GM18909 (cell line): ENCODE data around the gene SLC9A9.
"Not testable (repeated sequence)": the region's sequence is repeated elsewhere in the genome, so short reads cannot be mapped to it uniquely, and the experiment has no call there.

ENCODE experiments used
- ATAC-seq: cut with Tn5 transposase; IDR thresholded peaks from one replicate; pipeline ENCODE4 v1.9.1; 2021; ENCODE audit warnings: mild to moderate bottlenecking; ENCODE audit not compliant: unreplicated experiment, poor library complexity

SLC9A9 gene

DNA sequence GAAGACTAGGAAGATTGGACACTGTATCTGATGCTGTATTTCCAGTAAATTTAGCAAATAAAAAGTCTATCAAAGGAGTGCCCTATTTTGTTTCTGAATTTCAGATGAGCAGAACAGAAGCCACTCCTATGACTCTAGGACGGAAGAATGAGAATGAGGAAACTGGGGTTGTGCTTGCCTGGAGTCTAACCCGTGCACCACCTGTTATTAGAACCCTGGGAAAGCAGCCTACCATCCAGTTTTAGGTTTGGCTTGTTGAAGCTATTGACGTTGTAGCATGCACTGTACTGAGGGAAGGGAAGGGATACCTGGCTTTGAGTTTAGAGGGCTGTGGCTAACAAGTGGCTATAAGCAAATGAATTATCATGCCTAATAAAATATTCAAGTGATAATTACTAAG lies 318.5 kb downstream of the SLC9A9 start:
- no peak for ATAC-seq

DNA sequence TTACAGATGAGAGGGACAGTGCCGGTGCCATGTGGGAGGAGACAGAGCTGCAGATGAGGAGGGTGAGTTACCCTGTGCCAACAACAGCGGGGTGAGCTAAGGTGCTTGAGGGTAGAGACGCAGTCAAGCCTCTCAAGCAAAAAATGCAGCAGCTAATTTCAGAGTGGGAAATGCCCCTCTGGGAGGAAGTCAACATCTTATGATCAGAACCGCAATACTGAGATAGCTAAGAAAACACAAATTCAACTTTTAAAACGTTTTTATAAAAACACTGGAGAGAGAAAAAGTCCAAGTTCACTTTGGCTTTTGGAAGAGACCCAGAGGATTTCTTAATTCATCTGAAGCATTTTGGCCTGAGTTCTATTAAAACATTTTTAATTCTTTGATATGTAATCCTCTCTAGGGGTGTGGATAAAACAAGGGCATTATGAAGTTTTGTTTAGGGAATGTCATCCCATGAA lies 319.2 kb downstream of the SLC9A9 start:
- peak; percentile 86 for ATAC-seq

DNA sequence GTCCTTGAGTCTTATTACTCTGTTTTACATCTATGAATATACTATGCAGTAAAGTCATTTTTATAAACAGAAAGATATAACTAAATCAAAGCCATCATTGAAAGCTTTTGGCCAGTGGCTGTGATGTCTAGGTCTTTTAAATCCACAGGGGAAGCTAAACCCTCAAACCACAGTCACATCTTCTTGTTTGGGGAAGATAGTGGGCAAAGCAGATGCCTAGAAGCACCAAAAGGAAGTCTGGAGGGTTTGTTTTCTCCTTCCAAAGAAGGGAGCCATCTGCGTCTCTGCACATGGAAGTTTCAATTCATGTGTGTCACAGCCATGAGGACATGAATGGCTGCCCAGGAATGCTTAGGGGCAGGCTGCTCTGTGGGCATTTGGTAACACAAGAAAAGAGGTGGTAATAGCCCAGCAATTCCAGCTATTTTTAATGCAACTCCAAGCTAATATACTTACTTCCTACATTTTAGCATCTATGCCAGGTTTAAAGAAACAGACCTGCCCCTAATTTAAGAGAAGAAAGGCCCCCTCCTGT lies 322.2 kb downstream of the SLC9A9 start:
- ATAC-seq: no peak

- no peak for ATAC-seq
Measured at GRCh38 chr3:143525408-143525807, 322.9 kb downstream of the SLC9A9 start.

- ATAC-seq: no peak
Measured at GRCh38 chr3:143521803-143522202, 326.5 kb downstream of the SLC9A9 start.

DNA sequence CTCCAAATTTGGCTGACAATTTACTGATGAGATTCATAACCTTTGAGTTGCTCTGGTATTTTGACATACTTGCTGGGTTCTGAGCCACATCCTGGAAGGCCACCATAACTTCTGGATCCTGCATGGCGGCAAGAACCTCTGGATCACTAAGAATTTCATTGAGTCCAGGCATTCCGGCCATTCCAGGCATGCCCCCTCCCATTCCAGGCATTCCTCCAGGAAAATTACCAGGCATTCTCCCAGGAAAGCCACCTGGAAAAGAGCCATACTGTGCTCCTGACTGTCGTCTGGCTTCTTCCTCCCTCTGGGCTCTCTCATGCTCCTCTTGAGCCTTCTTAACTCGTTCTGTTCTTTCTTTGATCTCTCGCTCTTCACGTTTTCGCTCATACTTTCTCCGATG lies 331.1 kb downstream of the SLC9A9 start:
- ATAC-seq: not testable (repeated sequence)

DNA sequence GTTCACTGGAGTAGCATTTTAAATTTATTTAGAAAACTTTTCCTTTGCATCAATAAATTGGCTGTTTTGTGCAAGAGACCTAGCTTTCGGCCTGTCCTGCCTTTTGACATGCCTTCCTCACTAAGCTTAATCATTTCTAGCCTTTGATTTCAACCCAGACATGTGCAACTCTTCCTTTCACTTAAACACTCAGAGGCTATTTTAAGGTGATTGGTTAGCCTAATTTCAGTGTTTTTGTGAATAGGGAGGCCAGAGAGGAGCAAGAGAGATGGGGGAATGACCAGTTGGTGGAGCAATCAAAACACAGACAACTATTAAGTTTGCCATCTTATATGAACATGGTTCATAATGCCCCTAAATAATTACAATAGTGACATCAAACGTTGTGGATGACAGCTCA lies 333.4 kb downstream of the SLC9A9 start:
- ATAC-seq: peak; percentile 58

- ATAC-seq: no peak
Measured at GRCh38 chr3:143514109-143514508, 334.2 kb downstream of the SLC9A9 start.

GRCh38 chr3:143511174-143511879 lies 336.9 kb downstream of the SLC9A9 start:
- no peak for ATAC-seq

DNA sequence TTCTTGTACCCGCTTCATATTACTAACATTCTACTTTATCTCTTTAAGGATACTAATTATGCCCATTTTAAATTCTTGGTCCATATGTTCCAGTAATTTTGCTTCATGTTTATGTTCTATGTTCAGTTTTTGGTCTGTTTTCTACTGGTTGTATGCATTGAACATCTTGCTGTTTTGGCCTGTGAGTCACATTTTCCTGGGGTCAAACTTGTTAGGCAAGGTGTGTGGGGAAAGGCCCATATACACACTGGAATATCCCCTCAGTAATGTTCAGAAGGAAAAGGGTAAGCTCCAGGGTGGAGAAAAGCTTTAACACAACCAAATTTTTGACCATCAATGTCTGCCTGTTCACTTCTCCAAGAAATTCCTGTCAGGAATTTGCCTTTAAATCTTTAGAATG lies 337.7 kb downstream of the SLC9A9 start:
- ATAC-seq: no peak

GRCh38 chr3:143507735-143508580 lies 340.3 kb downstream of the SLC9A9 start:
- no peak for ATAC-seq

GRCh38 chr3:143506190-143506589 lies 342.1 kb downstream of the SLC9A9 start:
- no peak for ATAC-seq

DNA sequence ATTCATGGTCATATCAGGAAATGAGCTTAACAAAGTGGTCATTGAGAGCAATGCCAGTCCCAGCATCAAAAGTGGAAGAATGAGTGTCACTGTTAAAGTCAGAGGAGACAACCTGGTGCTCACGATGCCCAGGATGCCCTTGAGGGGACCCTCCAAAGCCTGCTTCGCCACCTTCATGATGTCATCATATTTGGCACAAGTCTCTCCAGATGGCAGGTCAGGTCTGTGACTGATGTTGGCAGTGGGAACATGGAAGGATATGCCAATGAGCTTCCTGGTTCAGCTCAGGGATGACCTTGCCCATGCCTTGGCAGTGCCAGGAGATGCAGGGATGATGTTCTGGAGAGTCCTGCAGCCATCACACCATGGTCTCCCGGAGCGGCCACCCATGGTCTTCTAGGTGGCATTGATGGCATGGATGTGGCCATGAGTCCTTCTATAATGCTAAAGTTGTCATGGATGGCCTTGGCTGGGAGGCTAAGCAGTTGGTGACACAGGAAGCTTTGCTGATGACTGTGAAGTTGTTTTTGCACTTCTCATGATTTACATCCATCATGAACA lies 344.9 kb downstream of the SLC9A9 start:
- no peak for ATAC-seq

- ATAC-seq: no peak
Measured at GRCh38 chr3:143502081-143502480, 346.2 kb downstream of the SLC9A9 start.

GRCh38 chr3:143497382-143497781 lies 350.9 kb downstream of the SLC9A9 start:
- no peak for ATAC-seq

GRCh38 chr3:143496191-143496590 lies 352.1 kb downstream of the SLC9A9 start:
- no peak for ATAC-seq

- ATAC-seq: no peak
Measured at GRCh38 chr3:143495527-143495926, 352.7 kb downstream of the SLC9A9 start.

DNA sequence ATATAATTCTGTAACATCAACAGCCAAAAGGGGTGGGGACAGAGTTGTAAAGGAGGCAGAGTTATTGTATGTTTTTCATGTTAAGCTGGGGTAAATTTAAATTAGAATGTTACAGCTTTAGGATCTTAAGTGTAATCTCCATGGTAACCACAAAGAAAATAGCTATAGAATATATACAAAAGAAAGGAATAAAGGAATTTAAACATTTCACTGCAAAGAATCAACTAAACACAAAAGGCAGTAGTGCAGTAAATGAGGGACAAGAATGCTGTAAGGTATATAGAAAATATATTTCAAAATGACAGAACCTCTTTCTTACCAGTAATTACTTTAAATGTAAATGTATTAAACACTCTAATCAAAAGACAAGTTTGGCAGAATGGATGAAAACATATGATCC lies 361.7 kb downstream of the SLC9A9 start:
- no peak for ATAC-seq

- no peak for ATAC-seq
Measured at GRCh38 chr3:143484846-143485512, 363.3 kb downstream of the SLC9A9 start.

DNA sequence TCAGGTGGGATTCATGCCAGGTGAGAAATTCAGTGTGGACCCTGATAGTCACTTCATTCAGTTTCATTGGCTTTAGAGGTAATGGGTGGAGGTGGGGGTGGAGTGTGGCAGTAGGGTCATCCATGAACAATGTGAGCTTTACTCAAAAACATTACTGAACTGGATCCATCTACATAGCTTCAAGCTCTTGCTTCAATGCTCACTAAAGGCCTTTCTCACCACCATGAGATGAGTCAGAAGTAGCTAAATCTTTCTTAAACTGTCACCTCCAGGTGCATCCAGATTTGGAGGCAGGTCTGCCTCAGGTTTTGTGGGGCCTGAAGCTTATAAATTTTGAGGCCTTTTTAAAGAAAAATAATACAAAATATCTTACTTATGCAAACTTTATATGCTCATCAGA lies 365.1 kb downstream of the SLC9A9 start:
- no peak for ATAC-seq
